ENCODE data around the gene AOPEP. TPM values are rescaled to one million over a fixed set of nuclear protein-coding genes. Genes with fewer than 3 reads are reported as not detected.

Gene AOPEP
- total RNA-seq, 1 donor from 2014 or later, result 24.8 TPM

DNA sequence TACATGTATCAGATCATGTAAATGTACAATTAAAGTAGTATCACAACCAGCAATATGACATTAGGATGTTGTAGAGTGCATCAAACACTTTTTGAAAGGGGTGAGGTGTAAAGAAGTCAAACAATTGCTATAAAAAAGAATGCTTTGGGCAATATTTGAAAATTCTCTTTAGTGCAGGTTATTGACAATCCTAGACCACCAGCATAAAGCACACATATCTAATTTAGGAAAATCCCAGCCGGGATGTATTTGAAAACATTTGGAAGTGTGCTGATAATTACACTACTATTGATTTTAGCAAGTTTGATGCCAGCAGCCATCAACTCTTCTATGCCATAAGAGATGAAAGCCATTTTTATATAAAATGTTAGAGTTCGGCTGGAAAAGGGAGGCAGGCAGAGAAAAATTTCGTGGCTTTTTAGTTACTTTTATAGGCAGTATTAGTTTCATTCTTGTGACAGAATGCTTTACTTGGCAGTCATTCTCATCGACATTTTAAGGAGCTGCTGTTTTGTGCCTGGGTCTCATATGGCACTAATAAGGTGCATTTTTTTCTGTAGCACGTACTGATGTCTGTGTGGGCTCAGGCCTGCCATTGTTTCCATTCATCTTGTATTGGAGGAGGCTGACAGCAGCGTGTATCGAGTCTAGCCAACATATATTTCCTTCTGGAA is 285.7 kb downstream of the AOPEP start:
- H3K27me3 Mint-ChIP-seq (ENCODE audit: low read depth), result peaks cover 9% of the 10 kb centered on the region
- DNase-seq (ENCODE audit: low read depth, low spot score), result no peak
- no peak overlapping the region for H3K27ac Mint-ChIP-seq (ENCODE audit: unreplicated experiment)
- no peaks in the 10 kb centered on the region for H3K9me3 Mint-ChIP-seq
- H3K4me1 Mint-ChIP-seq, result peaks cover 23% of the 10 kb centered on the region
- TF ChIP-seq, protein P1, sequence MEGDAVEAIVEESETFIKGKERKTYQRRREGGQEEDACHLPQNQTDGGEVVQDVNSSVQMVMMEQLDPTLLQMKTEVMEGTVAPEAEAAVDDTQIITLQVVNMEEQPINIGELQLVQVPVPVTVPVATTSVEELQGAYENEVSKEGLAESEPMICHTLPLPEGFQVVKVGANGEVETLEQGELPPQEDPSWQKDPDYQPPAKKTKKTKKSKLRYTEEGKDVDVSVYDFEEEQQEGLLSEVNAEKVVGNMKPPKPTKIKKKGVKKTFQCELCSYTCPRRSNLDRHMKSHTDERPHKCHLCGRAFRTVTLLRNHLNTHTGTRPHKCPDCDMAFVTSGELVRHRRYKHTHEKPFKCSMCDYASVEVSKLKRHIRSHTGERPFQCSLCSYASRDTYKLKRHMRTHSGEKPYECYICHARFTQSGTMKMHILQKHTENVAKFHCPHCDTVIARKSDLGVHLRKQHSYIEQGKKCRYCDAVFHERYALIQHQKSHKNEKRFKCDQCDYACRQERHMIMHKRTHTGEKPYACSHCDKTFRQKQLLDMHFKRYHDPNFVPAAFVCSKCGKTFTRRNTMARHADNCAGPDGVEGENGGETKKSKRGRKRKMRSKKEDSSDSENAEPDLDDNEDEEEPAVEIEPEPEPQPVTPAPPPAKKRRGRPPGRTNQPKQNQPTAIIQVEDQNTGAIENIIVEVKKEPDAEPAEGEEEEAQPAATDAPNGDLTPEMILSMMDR (conservative IDR thresholded peaks at IDR 0.05), result no peak
- no peaks in the 10 kb centered on the region for H3K36me3 Mint-ChIP-seq (ENCODE audit: low read depth)
- no peak overlapping the region for H3K4me3 Mint-ChIP-seq

DNA sequence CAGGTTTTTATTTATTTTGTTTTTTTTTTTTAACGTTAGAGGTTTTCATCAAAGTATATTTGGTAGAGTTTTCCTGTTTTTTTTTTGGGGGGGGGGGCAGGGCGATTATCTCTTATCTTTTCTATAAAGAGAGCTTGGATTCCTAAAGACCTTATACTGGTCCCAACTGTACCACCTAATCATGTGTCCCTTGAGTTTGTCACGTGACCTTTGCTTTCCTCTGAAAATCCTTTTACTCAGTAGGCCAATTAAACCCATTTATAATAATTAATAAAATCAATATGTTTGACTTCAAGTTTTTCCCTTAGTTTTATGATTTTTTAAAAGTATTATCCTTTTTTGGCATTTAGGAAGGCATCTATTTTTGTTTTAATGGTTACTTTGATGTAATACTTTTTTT is 286.4 kb downstream of the AOPEP start:
- no peak overlapping the region for H3K4me3 Mint-ChIP-seq
- H3K4me1 Mint-ChIP-seq, result peaks cover 16% of the 10 kb centered on the region
- DNase-seq (ENCODE audit: low read depth, low spot score), result no peak
- H3K36me3 Mint-ChIP-seq (ENCODE audit: low read depth), result no peaks in the 10 kb centered on the region
- H3K27me3 Mint-ChIP-seq (ENCODE audit: low read depth), result peaks cover 3% of the 10 kb centered on the region
- H3K27ac Mint-ChIP-seq (ENCODE audit: unreplicated experiment), result no peak overlapping the region
- no peaks in the 10 kb centered on the region for H3K9me3 Mint-ChIP-seq
- TF ChIP-seq, protein P1 (conservative IDR thresholded peaks at IDR 0.05), result no peak

GRCh38 chr9:95014917-95015316 is 288.4 kb downstream of the AOPEP start:
- Mint-ChIP-seq H3K36me3 (ENCODE audit: low read depth) (no peaks in the 10 kb centered on the region), H3K4me1 (peaks cover 12% of the 10 kb centered on the region), H3K9me3 (no peaks in the 10 kb centered on the region), H3K4me3 (no peak overlapping the region), H3K27ac (ENCODE audit: unreplicated experiment) (no peak overlapping the region), H3K27me3 (ENCODE audit: low read depth) (no peaks in the 10 kb centered on the region)
- no peak for DNase-seq (ENCODE audit: low read depth, low spot score)
- TF ChIP-seq, protein P1 (conservative IDR thresholded peaks at IDR 0.05), result no peak

DNA sequence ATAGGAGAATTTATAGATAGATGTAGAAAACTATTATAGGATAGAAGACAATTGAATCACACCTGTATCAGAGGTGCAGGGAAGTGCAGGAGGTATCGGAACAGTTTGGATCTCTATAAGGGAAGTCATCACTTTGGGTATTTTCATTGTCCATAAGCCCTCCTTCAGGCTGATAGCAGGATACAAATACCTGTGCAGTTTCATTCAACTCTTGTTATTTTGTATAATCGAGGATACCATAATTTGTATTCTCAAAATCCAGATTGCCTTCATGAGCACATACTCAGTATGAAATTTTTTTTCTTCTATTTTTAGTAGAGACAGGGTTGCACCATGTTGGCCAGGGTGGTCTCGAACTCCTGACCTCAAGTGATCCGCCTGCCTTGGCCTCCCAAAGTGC is 289.1 kb downstream of the AOPEP start:
- TF ChIP-seq, protein P1 (conservative IDR thresholded peaks at IDR 0.05), result no peak
- H3K36me3 Mint-ChIP-seq (ENCODE audit: low read depth), result peaks cover 3% of the 10 kb centered on the region
- H3K4me3 Mint-ChIP-seq, result no peak overlapping the region
- H3K9me3 Mint-ChIP-seq, result no peaks in the 10 kb centered on the region
- no peak overlapping the region for H3K27ac Mint-ChIP-seq (ENCODE audit: unreplicated experiment)
- no peaks in the 10 kb centered on the region for H3K27me3 Mint-ChIP-seq (ENCODE audit: low read depth)
- DNase-seq (ENCODE audit: low read depth, low spot score), result no peak
- H3K4me1 Mint-ChIP-seq, result peaks cover 9% of the 10 kb centered on the region

- Mint-ChIP-seq H3K4me1 (peaks cover 6% of the 10 kb centered on the region), H3K36me3 (ENCODE audit: low read depth) (peaks cover 3% of the 10 kb centered on the region), H3K27me3 (ENCODE audit: low read depth) (no peaks in the 10 kb centered on the region), H3K4me3 (no peak overlapping the region), H3K9me3 (no peaks in the 10 kb centered on the region), H3K27ac (ENCODE audit: unreplicated experiment) (no peak overlapping the region)
- TF ChIP-seq, protein P1 (conservative IDR thresholded peaks at IDR 0.05), result no peak
- DNase-seq (ENCODE audit: low read depth, low spot score), result no peak
Observed at GRCh38 chr9:95017062-95017461, 290.6 kb downstream of the AOPEP start.
